EL (cell line): ENCODE results near the gene LZTR1.
"Not testable (repeated sequence)": the region's sequence is repeated elsewhere in the genome, so short reads cannot be mapped to it uniquely, and the experiment has no call there.

ENCODE experiments used
- DNase-seq: peaks from one replicate; pipeline ENCODE4 v3.0.0-alpha.2; 2016

Gene LZTR1

GRCh38 chr22:20997536-20998257 lies 15.6 kb downstream of the LZTR1 start:
- no peak for DNase-seq

- peak; percentile 38 for DNase-seq
Observed at GRCh38 chr22:20998411-20999336, 16.6 kb downstream of the LZTR1 start.

- DNase-seq, result no peak
Observed at GRCh38 chr22:20999350-21000206, 17.5 kb downstream of the LZTR1 start.

- DNase-seq, result no peak
Observed at GRCh38 chr22:21000207-21000986, 18.3 kb downstream of the LZTR1 start.

- DNase-seq, result peak; percentile 25
Observed at GRCh38 chr22:21000987-21001600, 19.0 kb downstream of the LZTR1 start.

- DNase-seq, result peak; percentile 97
Observed at GRCh38 chr22:21001601-21002325, 19.7 kb downstream of the LZTR1 start, which contains the start of gene THAP7. Gene THAP7 (minus strand): TSS chr22:21002118. CDS start chr22:21001911, 207 bp downstream.

GRCh38 chr22:21003782-21004181 lies 21.7 kb downstream of the LZTR1 start:
- no peak for DNase-seq

- DNase-seq, result not testable (repeated sequence)
Observed at GRCh38 chr22:21009208-21009607, 27.1 kb downstream of the LZTR1 start.

- peak; percentile 38 for DNase-seq
Observed at GRCh38 chr22:21009638-21010425, 27.7 kb downstream of the LZTR1 start.

GRCh38 chr22:21010426-21011113 lies 28.5 kb downstream of the LZTR1 start:
- no peak for DNase-seq

GRCh38 chr22:21012446-21013407 lies 30.6 kb downstream of the LZTR1 start:
- DNase-seq, result no peak

GRCh38 chr22:21013657-21014201 lies 31.6 kb downstream of the LZTR1 start:
- no peak for DNase-seq

GRCh38 chr22:21014202-21014725 lies 32.2 kb downstream of the LZTR1 start:
- DNase-seq, result peak; percentile 95

GRCh38 chr22:21014726-21015465 lies 32.8 kb downstream of the LZTR1 start, which contains the start of gene P2RX6:
Gene P2RX6 (plus strand): TSS chr22:21015165. CDS start chr22:21015175, 10 bp downstream.
- peak; percentile 65 for DNase-seq

GRCh38 chr22:21015466-21016006 lies 33.4 kb downstream of the LZTR1 start:
- no peak for DNase-seq
